WTC11 (cell line): Measurements from ENCODE around the gene ANKDD1B. TPM values are rescaled to one million over a fixed set of nuclear protein-coding genes. Genes with fewer than 3 reads are reported as not detected.
"Not testable (repeated sequence)": the region's sequence is repeated elsewhere in the genome, so short reads cannot be mapped to it uniquely, and the experiment has no call there.

Experiments
- ATAC-seq: fragments of 200-7000 bp; cut with Tn5 transposase; 2 replicates; pipeline ENCODE4 v1.10.0; 2021; ENCODE audit warnings: mild to moderate bottlenecking, moderate library complexity
- CTCF ChIA-PET: fragments of 300-600 bp; sonication (Branson Sonifier 250); formaldehyde crosslinking; loops from one replicate; lab custom pipeline; 2021; ENCODE audit warnings: antibody characterized with exemption; lab: Charles Lee
- POLR2A ChIA-PET: fragments of 350-600 bp; sonication (Branson Sonifier 250); formaldehyde crosslinking; loops from one replicate; lab custom pipeline; 2021; ENCODE audit warnings: antibody characterized with exemption; lab: Charles Lee
- DNase-seq: peaks from one replicate; pipeline ENCODE4 v3.0.0; 2021; ENCODE audit warnings: low spot score
- H3K27ac Mint-ChIP-seq: 2 replicates; pipeline ENCODE4 v1.8.0; 2021; ENCODE audit warnings: mixed read lengths
- H3K27me3 Mint-ChIP-seq: 2 replicates; pipeline ENCODE4 v1.8.0; 2021; ENCODE audit warnings: low read depth, mild to moderate bottlenecking, moderate library complexity, mixed read lengths
- H3K36me3 Mint-ChIP-seq: 2 replicates; pipeline ENCODE4 v1.8.0; 2021; ENCODE audit warnings: mixed read lengths
- H3K4me1 Mint-ChIP-seq: 2 replicates; pipeline ENCODE4 v1.8.0; 2022; ENCODE audit warnings: mixed read lengths
- H3K4me3 Mint-ChIP-seq: 2 replicates; pipeline ENCODE4 v1.8.0; 2021; ENCODE audit warnings: mild to moderate bottlenecking, moderate library complexity, mixed read lengths
- H3K9me3 Mint-ChIP-seq: 2 replicates; pipeline ENCODE4 v1.8.0; 2021; ENCODE audit warnings: mixed read lengths
- FOXP1 ChIP-seq: sonication (generic); formaldehyde crosslinking; IDR thresholded peaks from 2 replicates; pipeline ENCODE4 v1.8.0; 2022; ENCODE audit warnings: missing genetic modification reagents, mild to moderate bottlenecking, moderate library complexity, borderline replicate concordance
- JUN ChIP-seq: sonication (generic); formaldehyde crosslinking; IDR thresholded peaks from 2 replicates; pipeline ENCODE4 v1.8.0; 2023; ENCODE audit warnings: mild to moderate bottlenecking, missing genetic modification reagents
- NR3C1 ChIP-seq: sonication (generic); formaldehyde crosslinking; conservative IDR thresholded peaks from 2 replicates; pipeline ENCODE4 v1.8.1; 2023; ENCODE audit warnings: low read depth, mild to moderate bottlenecking, missing genetic modification reagents
- SP1 ChIP-seq: sonication (generic); formaldehyde crosslinking; conservative IDR thresholded peaks from 2 replicates; pipeline ENCODE4 v1.8.1; 2022; ENCODE audit warnings: missing genetic modification reagents
- TP53 ChIP-seq: sonication (generic); formaldehyde crosslinking; IDR thresholded peaks from 2 replicates; pipeline ENCODE4 v1.8.1; 2023; ENCODE audit warnings: mild to moderate bottlenecking, missing genetic modification reagents
- ZNF416 ChIP-seq: fragments of 250-450 bp; sonication (Bioruptor Pico); IDR thresholded peaks from 2 replicates; pipeline ENCODE4 v1.9.0; 2021; ENCODE audit warnings: mild to moderate bottlenecking, inconsistent platforms
- total RNA-seq: library from RNA; stranded (reverse); gene quantifications from 3 replicates; pipeline ENCODE4 v1.2.3, GENCODE V29; 2021
- TF ChIP-seq, protein P1 (sequence below): sonication (generic); formaldehyde crosslinking; IDR thresholded peaks from 2 replicates; pipeline ENCODE4 v1.8.0; 2022; ENCODE audit warnings: mild to moderate bottlenecking, missing genetic modification reagents
- TF ChIP-seq, protein P2 (sequence below): sonication (generic); formaldehyde crosslinking; IDR thresholded peaks from 2 replicates; pipeline ENCODE4 v1.8.0; 2022; ENCODE audit warnings: missing genetic modification reagents
- TF ChIP-seq, protein P3 (sequence below): sonication (generic); formaldehyde crosslinking; IDR thresholded peaks from 2 replicates; pipeline ENCODE4 v1.8.1; 2022; ENCODE audit warnings: low read depth, mild to moderate bottlenecking, moderate library complexity, missing genetic modification reagents, borderline replicate concordance
- TF ChIP-seq, protein P4 (sequence below): sonication (generic); formaldehyde crosslinking; conservative IDR thresholded peaks from 2 replicates; pipeline ENCODE4 v1.8.1; 2022; ENCODE audit warnings: mild to moderate bottlenecking, missing genetic modification reagents
- TF ChIP-seq, protein P5 (sequence below): fragments of 250-450 bp; sonication (Bioruptor Pico); IDR thresholded peaks from 2 replicates; pipeline ENCODE4 v1.9.0; 2021; ENCODE audit warnings: mild to moderate bottlenecking, borderline replicate concordance
- TF ChIP-seq, protein P6 (sequence below): sonication (generic); formaldehyde crosslinking; IDR thresholded peaks from 2 replicates; pipeline ENCODE4 v1.8.1; 2023; ENCODE audit warnings: mild to moderate bottlenecking, missing genetic modification reagents

Gene ANKDD1B
- total RNA-seq, 1 experiment from 2014 or later: 0.28 TPM

DNA sequence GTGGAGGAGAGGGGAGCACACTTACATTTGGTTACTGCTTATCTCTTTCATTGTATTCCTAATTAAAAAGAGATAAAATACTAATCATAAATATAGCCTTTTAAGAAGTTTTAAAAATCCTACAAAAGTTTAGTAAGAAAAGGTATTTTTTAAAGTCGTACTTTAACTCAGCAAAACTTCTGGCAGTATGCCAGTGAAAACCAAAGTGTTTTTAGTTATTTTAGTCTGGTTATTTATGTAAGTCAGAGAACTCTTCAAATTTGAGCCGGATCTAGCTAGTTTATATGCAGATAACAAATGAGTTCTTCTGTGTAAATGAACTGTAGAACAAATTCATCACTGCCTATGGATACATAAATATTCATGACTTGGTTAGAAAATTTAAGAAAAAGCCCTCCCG is 36.5 kb upstream of the ANKDD1B start (continued):
- TF ChIP-seq, protein P1, sequence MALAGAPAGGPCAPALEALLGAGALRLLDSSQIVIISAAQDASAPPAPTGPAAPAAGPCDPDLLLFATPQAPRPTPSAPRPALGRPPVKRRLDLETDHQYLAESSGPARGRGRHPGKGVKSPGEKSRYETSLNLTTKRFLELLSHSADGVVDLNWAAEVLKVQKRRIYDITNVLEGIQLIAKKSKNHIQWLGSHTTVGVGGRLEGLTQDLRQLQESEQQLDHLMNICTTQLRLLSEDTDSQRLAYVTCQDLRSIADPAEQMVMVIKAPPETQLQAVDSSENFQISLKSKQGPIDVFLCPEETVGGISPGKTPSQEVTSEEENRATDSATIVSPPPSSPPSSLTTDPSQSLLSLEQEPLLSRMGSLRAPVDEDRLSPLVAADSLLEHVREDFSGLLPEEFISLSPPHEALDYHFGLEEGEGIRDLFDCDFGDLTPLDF (CRISPR knock-in tag): no peak
- no peak for TF ChIP-seq ZNF416 (CRISPR knock-in tag)
- TF ChIP-seq, protein P2, sequence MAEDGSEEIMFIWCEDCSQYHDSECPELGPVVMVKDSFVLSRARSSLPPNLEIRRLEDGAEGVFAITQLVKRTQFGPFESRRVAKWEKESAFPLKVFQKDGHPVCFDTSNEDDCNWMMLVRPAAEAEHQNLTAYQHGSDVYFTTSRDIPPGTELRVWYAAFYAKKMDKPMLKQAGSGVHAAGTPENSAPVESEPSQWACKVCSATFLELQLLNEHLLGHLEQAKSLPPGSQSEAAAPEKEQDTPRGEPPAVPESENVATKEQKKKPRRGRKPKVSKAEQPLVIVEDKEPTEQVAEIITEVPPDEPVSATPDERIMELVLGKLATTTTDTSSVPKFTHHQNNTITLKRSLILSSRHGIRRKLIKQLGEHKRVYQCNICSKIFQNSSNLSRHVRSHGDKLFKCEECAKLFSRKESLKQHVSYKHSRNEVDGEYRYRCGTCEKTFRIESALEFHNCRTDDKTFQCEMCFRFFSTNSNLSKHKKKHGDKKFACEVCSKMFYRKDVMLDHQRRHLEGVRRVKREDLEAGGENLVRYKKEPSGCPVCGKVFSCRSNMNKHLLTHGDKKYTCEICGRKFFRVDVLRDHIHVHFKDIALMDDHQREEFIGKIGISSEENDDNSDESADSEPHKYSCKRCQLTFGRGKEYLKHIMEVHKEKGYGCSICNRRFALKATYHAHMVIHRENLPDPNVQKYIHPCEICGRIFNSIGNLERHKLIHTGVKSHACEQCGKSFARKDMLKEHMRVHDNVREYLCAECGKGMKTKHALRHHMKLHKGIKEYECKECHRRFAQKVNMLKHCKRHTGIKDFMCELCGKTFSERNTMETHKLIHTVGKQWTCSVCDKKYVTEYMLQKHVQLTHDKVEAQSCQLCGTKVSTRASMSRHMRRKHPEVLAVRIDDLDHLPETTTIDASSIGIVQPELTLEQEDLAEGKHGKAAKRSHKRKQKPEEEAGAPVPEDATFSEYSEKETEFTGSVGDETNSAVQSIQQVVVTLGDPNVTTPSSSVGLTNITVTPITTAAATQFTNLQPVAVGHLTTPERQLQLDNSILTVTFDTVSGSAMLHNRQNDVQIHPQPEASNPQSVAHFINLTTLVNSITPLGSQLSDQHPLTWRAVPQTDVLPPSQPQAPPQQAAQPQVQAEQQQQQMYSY (CRISPR knock-in tag): no peak
- TF ChIP-seq TP53 (CRISPR knock-in tag): no peak
- no peak for TF ChIP-seq FOXP1 (CRISPR knock-in tag)

DNA sequence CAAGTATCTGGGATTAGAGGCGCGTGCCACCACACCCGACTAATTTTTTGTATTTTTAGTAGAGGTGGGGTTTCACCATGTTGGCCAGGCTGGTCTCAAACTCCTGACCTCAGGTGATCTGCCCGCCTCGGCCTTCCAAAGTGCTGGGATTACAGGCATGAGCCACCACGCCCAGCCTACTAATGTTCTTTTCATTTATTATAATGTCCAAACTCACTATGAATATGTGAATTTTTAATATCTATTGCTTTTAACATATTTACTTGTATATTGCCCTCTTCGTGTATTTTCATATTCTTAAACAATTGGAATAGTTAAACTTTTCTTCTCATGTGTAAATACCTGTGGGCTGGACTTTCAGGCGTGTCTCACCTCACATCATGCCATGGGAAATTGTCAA is 33.0 kb upstream of the ANKDD1B start:
- DNase-seq, POLR2A ChIA-PET, H3K36me3 Mint-ChIP-seq, H3K4me1 Mint-ChIP-seq, H3K9me3 Mint-ChIP-seq, CTCF ChIA-PET, H3K4me3 Mint-ChIP-seq, ATAC-seq, H3K27me3 Mint-ChIP-seq, H3K27ac Mint-ChIP-seq: not testable (repeated sequence)

DNA sequence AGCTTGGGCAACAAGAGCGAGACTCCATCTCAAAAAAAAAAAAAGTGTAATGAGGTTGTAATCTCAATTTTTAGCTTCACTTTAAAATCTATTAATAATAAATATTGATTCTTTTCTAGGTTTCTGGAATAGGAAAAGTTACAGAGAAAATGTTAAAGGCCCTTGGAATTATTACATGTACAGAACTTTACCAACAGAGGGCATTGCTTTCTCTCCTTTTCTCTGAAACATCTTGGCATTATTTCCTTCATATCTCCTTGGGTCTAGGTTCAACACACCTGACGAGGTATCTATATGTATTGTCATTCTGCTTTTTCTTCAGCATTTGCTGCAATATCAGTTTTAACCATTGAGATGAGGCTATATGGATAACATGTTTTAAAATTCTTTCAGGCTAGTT is 26.6 kb upstream of the ANKDD1B start:
- no peak overlapping the region for H3K4me3 Mint-ChIP-seq
- H3K4me1 Mint-ChIP-seq: peaks cover 10% of the 10 kb centered on the region
- no peaks in the 10 kb centered on the region for H3K9me3 Mint-ChIP-seq
- no peak for DNase-seq
- H3K27me3 Mint-ChIP-seq: no peaks in the 10 kb centered on the region
- POLR2A ChIA-PET: interaction anchor here (0.6 kb wide), 1 partner anchor 24 kb away, joined by 5 read pairs; no protein-coding TSS in a partner anchor
- TF ChIP-seq JUN (CRISPR knock-in tag): no peak
- TF ChIP-seq, protein P3, sequence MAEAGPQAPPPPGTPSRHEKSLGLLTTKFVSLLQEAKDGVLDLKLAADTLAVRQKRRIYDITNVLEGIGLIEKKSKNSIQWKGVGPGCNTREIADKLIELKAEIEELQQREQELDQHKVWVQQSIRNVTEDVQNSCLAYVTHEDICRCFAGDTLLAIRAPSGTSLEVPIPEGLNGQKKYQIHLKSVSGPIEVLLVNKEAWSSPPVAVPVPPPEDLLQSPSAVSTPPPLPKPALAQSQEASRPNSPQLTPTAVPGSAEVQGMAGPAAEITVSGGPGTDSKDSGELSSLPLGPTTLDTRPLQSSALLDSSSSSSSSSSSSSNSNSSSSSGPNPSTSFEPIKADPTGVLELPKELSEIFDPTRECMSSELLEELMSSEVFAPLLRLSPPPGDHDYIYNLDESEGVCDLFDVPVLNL (CRISPR knock-in tag): no peak
- TF ChIP-seq, protein P4, sequence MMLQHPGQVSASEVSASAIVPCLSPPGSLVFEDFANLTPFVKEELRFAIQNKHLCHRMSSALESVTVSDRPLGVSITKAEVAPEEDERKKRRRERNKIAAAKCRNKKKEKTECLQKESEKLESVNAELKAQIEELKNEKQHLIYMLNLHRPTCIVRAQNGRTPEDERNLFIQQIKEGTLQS (CRISPR knock-in tag): no peak
- no peak for TF ChIP-seq NR3C1
- TF ChIP-seq SP1 (CRISPR knock-in tag): no peak
- TF ChIP-seq, protein P5, sequence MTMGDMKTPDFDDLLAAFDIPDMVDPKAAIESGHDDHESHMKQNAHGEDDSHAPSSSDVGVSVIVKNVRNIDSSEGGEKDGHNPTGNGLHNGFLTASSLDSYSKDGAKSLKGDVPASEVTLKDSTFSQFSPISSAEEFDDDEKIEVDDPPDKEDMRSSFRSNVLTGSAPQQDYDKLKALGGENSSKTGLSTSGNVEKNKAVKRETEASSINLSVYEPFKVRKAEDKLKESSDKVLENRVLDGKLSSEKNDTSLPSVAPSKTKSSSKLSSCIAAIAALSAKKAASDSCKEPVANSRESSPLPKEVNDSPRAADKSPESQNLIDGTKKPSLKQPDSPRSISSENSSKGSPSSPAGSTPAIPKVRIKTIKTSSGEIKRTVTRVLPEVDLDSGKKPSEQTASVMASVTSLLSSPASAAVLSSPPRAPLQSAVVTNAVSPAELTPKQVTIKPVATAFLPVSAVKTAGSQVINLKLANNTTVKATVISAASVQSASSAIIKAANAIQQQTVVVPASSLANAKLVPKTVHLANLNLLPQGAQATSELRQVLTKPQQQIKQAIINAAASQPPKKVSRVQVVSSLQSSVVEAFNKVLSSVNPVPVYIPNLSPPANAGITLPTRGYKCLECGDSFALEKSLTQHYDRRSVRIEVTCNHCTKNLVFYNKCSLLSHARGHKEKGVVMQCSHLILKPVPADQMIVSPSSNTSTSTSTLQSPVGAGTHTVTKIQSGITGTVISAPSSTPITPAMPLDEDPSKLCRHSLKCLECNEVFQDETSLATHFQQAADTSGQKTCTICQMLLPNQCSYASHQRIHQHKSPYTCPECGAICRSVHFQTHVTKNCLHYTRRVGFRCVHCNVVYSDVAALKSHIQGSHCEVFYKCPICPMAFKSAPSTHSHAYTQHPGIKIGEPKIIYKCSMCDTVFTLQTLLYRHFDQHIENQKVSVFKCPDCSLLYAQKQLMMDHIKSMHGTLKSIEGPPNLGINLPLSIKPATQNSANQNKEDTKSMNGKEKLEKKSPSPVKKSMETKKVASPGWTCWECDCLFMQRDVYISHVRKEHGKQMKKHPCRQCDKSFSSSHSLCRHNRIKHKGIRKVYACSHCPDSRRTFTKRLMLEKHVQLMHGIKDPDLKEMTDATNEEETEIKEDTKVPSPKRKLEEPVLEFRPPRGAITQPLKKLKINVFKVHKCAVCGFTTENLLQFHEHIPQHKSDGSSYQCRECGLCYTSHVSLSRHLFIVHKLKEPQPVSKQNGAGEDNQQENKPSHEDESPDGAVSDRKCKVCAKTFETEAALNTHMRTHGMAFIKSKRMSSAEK: no peak
- TF ChIP-seq, protein P6, sequence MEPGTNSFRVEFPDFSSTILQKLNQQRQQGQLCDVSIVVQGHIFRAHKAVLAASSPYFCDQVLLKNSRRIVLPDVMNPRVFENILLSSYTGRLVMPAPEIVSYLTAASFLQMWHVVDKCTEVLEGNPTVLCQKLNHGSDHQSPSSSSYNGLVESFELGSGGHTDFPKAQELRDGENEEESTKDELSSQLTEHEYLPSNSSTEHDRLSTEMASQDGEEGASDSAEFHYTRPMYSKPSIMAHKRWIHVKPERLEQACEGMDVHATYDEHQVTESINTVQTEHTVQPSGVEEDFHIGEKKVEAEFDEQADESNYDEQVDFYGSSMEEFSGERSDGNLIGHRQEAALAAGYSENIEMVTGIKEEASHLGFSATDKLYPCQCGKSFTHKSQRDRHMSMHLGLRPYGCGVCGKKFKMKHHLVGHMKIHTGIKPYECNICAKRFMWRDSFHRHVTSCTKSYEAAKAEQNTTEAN: no peak
- CTCF ChIA-PET: no interaction called here
- H3K27ac Mint-ChIP-seq: no peak overlapping the region
- 0 out of 2 replicates have a peak, but pooled peaks cover 3% of the 10 kb centered on the region for H3K36me3 Mint-ChIP-seq
- no peak for ATAC-seq
